Neural cell (in vitro differentiated cells): ENCODE results near the gene RALGPS1. TPM values are rescaled to one million over a fixed set of nuclear protein-coding genes. Genes with fewer than 3 reads are reported as not detected.
A peak's percentile ranks its signal among the peaks of the same experiment; 100 is the strongest.

ENCODE experiments used
- H2AFZ ChIP-seq: fragments of 200-600, 300-800 bp; sonication (generic), shearing (Covaris generic); 2 replicates; pipeline ENCODE4 v1.6.0; 2014; ENCODE audit warnings: low read depth, mild to moderate bottlenecking, antibody characterized with exemption, low read length, moderate library complexity
- H3F3A ChIP-seq: fragments of 200-600 bp; shearing (Covaris generic); 2 replicates; pipeline ENCODE4 v1.6.1; 2016; ENCODE audit warnings: mild to moderate bottlenecking, moderate library complexity, mixed read lengths, antibody characterized with exemption, low read length; ENCODE audit not compliant: insufficient read depth, poor library complexity, severe bottlenecking
- H3K27ac ChIP-seq: fragments of 200-600, 300-800 bp; sonication (generic), shearing (Covaris generic); 2 replicates; pipeline ENCODE4 v1.5.1; 2014; ENCODE audit warnings: mild to moderate bottlenecking, low read length, moderate library complexity
- H3K27me3 ChIP-seq: fragments of 300-800, 200-600 bp; sonication (generic), shearing (Covaris generic); 2 replicates; pipeline ENCODE4 v1.6.0; 2014; ENCODE audit warnings: mild to moderate bottlenecking, low read depth, low read length, moderate library complexity; ENCODE audit not compliant: insufficient read depth
- H3K36me3 ChIP-seq: fragments of 300-800, 200-600 bp; sonication (generic), shearing (Covaris generic); 2 replicates; pipeline ENCODE4 v1.5.1; 2014; ENCODE audit warnings: mild to moderate bottlenecking, antibody characterized with exemption, low read length, moderate library complexity; ENCODE audit not compliant: insufficient read depth
- H3K4me2 ChIP-seq: fragments of 300-800, 200-600 bp; sonication (generic), shearing (Covaris generic); 2 replicates; pipeline ENCODE4 v1.6.0; 2014; ENCODE audit warnings: mild to moderate bottlenecking, low read length
- H3K4me3 ChIP-seq: fragments of 300-800, 200-600 bp; sonication (generic), shearing (Covaris generic); 2 replicates; pipeline ENCODE4 v1.5.1; 2014; ENCODE audit warnings: mild to moderate bottlenecking, low read length, moderate library complexity
- H3K79me2 ChIP-seq: fragments of 200-600 bp; shearing (Covaris generic); replicated peaks from 2 replicates; pipeline ENCODE4 v1.6.0; 2014; ENCODE audit warnings: mild to moderate bottlenecking, low read length, moderate library complexity; ENCODE audit not compliant: insufficient read depth
- H3K9ac ChIP-seq: fragments of 300-800, 200-600 bp; sonication (generic), shearing (Covaris generic); 2 replicates; pipeline ENCODE4 v1.6.1; 2016; ENCODE audit warnings: mild to moderate bottlenecking, low read length, mixed read lengths
- H3K9me2 ChIP-seq: fragments of 200-600 bp; shearing (Covaris generic); 2 replicates; pipeline ENCODE4 v1.6.1; 2016; ENCODE audit warnings: mild to moderate bottlenecking, low read length, mixed read lengths; ENCODE audit not compliant: insufficient read depth
- H3K9me3 ChIP-seq: fragments of 200-600, 300-800 bp; sonication (generic), shearing (Covaris generic); 2 replicates; pipeline ENCODE4 v1.6.1; 2016; ENCODE audit warnings: mild to moderate bottlenecking, mixed run types, low read length, moderate library complexity, mixed read lengths
- H4K20me1 ChIP-seq: fragments of 200-600 bp; shearing (Covaris generic); 2 replicates; pipeline ENCODE4 v1.6.1; 2016; ENCODE audit warnings: mild to moderate bottlenecking, mixed run types; ENCODE audit not compliant: insufficient read depth
- EP300 ChIP-seq: fragments of 450-650 bp; conservative IDR thresholded peaks from 2 replicates; pipeline ENCODE4 v1.6.1; 2014; ENCODE audit warnings: antibody characterized with exemption, mild to moderate bottlenecking, moderate library complexity; ENCODE audit not compliant: poor library complexity, severe bottlenecking
- EZH2 ChIP-seq: fragments of 200-600, 300-800 bp; shearing (Covaris generic), sonication (generic); IDR thresholded peaks from 2 replicates; pipeline ENCODE4 v1.6.1; 2014; ENCODE audit warnings: antibody characterized with exemption, low read length, borderline replicate concordance, mild to moderate bottlenecking; ENCODE audit not compliant: insufficient read depth, poor library complexity, severe bottlenecking
- MXI1 ChIP-seq: fragments of 450-650 bp; conservative IDR thresholded peaks from 2 replicates; pipeline ENCODE4 v1.6.1; 2014; ENCODE audit warnings: antibody characterized with exemption, mild to moderate bottlenecking; ENCODE audit not compliant: poor library complexity, severe bottlenecking
- POLR2AphosphoS5 ChIP-seq: IDR thresholded peaks from 2 replicates; pipeline ENCODE4 v1.6.1; 2012
- RAD21 ChIP-seq: fragments of 450-650 bp; conservative IDR thresholded peaks from 2 replicates; pipeline ENCODE4 v1.6.1; 2014; ENCODE audit warnings: antibody characterized with exemption, mild to moderate bottlenecking, moderate library complexity
- SMC3 ChIP-seq: fragments of 450-650 bp; conservative IDR thresholded peaks from 2 replicates; pipeline ENCODE4 v1.6.1; 2014; ENCODE audit warnings: antibody characterized with exemption, mild to moderate bottlenecking, moderate library complexity; ENCODE audit not compliant: poor library complexity
- TAF1 ChIP-seq: IDR thresholded peaks from 2 replicates; pipeline ENCODE4 v1.6.1; 2012; ENCODE audit warnings: low read depth
- polyA plus RNA-seq: library from polyadenylated mRNA; depleted of rRNA; stranded (reverse); fragments of >200 nt; gene quantifications from 2 replicates; pipeline ENCODE4 v1.2.3, GENCODE V29; 2014
- TF ChIP-seq, protein P1 (sequence below): IDR thresholded peaks from 2 replicates; pipeline ENCODE4 v1.6.1; 2012; ENCODE audit warnings: borderline replicate concordance
- TF ChIP-seq, protein P2 (sequence below): fragments of 450-650 bp; IDR thresholded peaks from 2 replicates; pipeline ENCODE4 v1.5.1; 2014; ENCODE audit warnings: antibody characterized with exemption, mild to moderate bottlenecking, moderate library complexity; ENCODE audit not compliant: poor library complexity, severe bottlenecking

RALGPS1 gene
- polyA plus RNA-seq, 1 donor from 2014 or later: 37.1 TPM

DNA sequence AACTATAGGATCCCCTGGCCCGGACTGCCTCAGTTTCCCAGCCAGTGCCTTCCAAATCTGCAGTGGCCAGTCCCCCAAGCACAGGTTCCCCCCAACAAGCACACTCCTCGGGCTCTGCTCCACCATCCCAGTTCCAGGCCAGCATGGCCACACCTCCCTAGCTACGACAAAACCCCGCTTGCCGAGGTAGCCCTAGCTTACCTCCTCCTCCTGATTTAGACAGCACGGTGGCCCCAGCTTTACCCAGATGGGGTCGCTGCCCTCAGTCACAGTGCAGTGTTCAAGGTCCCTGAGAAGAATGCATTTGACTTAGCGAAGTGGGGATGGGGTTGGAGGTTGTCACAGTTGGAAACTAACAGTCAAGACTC, 309.2 kb downstream of the RALGPS1 start:
- no peaks in the 10 kb centered on the region for H3K36me3 ChIP-seq
- H4K20me1 ChIP-seq: no peaks in the 10 kb centered on the region
- TF ChIP-seq POLR2AphosphoS5 (no peak), EZH2 (no peak), MXI1 (no peak), RAD21 (no peak), SMC3 (no peak), EP300 (no peak), TAF1 (no peak)
- TF ChIP-seq, protein P1, sequence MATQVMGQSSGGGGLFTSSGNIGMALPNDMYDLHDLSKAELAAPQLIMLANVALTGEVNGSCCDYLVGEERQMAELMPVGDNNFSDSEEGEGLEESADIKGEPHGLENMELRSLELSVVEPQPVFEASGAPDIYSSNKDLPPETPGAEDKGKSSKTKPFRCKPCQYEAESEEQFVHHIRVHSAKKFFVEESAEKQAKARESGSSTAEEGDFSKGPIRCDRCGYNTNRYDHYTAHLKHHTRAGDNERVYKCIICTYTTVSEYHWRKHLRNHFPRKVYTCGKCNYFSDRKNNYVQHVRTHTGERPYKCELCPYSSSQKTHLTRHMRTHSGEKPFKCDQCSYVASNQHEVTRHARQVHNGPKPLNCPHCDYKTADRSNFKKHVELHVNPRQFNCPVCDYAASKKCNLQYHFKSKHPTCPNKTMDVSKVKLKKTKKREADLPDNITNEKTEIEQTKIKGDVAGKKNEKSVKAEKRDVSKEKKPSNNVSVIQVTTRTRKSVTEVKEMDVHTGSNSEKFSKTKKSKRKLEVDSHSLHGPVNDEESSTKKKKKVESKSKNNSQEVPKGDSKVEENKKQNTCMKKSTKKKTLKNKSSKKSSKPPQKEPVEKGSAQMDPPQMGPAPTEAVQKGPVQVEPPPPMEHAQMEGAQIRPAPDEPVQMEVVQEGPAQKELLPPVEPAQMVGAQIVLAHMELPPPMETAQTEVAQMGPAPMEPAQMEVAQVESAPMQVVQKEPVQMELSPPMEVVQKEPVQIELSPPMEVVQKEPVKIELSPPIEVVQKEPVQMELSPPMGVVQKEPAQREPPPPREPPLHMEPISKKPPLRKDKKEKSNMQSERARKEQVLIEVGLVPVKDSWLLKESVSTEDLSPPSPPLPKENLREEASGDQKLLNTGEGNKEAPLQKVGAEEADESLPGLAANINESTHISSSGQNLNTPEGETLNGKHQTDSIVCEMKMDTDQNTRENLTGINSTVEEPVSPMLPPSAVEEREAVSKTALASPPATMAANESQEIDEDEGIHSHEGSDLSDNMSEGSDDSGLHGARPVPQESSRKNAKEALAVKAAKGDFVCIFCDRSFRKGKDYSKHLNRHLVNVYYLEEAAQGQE: no peak
- TF ChIP-seq, protein P2, sequence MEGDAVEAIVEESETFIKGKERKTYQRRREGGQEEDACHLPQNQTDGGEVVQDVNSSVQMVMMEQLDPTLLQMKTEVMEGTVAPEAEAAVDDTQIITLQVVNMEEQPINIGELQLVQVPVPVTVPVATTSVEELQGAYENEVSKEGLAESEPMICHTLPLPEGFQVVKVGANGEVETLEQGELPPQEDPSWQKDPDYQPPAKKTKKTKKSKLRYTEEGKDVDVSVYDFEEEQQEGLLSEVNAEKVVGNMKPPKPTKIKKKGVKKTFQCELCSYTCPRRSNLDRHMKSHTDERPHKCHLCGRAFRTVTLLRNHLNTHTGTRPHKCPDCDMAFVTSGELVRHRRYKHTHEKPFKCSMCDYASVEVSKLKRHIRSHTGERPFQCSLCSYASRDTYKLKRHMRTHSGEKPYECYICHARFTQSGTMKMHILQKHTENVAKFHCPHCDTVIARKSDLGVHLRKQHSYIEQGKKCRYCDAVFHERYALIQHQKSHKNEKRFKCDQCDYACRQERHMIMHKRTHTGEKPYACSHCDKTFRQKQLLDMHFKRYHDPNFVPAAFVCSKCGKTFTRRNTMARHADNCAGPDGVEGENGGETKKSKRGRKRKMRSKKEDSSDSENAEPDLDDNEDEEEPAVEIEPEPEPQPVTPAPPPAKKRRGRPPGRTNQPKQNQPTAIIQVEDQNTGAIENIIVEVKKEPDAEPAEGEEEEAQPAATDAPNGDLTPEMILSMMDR: no peak
- no peaks in the 10 kb centered on the region for H3K79me2 ChIP-seq
- no peak overlapping the region for H2AFZ ChIP-seq
- no peak overlapping the region for H3K27ac ChIP-seq
- no peaks in the 10 kb centered on the region for H3K9me3 ChIP-seq
- H3K4me3 ChIP-seq: peak overlapping the region; percentile 78
- no peaks in the 10 kb centered on the region for H3K9me2 ChIP-seq
- H3F3A ChIP-seq: no peaks in the 10 kb centered on the region
- H3K27me3 ChIP-seq: peaks cover 14% of the 10 kb centered on the region
- H3K9ac ChIP-seq: no peak overlapping the region
- no peak overlapping the region for H3K4me2 ChIP-seq

DNA sequence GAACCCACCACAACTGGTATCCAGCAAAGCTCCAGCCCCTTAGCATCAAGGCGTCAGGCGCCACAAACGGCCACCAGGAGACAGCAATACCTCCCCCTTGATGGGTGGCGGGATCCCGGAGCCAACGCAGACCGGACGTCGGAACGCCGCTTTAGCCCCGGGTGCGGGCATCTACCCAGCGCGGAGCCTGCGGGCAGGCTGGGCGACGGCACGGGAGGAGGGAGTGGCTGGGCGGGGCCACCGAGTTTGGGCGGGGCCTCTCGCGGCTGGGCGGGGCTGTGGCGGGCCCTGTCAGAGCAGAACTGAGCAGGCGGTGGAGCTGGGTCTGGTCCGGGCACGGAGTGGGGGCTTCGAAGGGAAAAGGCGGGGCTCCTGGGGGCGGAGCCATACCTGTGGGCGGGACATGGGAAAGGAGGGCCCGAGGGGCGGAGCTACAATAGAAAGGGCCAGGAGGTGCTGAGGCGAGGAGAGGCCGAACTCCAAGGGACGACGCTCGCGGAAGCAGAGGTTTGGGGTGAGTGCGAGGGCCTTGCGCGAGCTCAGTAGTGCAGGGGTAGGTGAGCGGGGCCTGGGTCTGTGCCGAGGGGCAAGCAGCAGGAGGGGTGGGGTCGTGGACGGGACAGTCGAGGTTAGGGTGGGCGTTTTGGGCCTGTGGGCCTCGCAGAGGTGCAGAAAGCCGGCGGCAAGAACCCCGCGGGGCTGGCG, 309.7 kb downstream of the RALGPS1 start:
- H3K36me3 ChIP-seq: no peaks in the 10 kb centered on the region
- no peaks in the 10 kb centered on the region for H4K20me1 ChIP-seq
- no peaks in the 10 kb centered on the region for H3K9me3 ChIP-seq
- H3K9me2 ChIP-seq: no peaks in the 10 kb centered on the region
- peak overlapping the region; percentile 44 for H3K4me2 ChIP-seq
- peak; percentile 42 for TF ChIP-seq RAD21
- peak; percentile 63 for TF ChIP-seq SMC3
- no peak for TF ChIP-seq POLR2AphosphoS5
- TF ChIP-seq, protein P2: peak; percentile 55
- no peak for TF ChIP-seq EZH2
- TF ChIP-seq EP300: no peak
- peak; percentile 12 for TF ChIP-seq MXI1
- TF ChIP-seq, protein P1: no peak
- TF ChIP-seq TAF1: no peak
- peaks cover 14% of the 10 kb centered on the region for H3K27me3 ChIP-seq
- H3K9ac ChIP-seq: peak overlapping the region; percentile 70
- peak overlapping the region; percentile 78 for H3K4me3 ChIP-seq
- no peaks in the 10 kb centered on the region for H3K79me2 ChIP-seq
- no peaks in the 10 kb centered on the region for H3F3A ChIP-seq
- H2AFZ ChIP-seq: peak overlapping the region; percentile 88
- no peak overlapping the region for H3K27ac ChIP-seq
